ENCODE data around the gene TIMM21.
A peak's percentile ranks its signal among the peaks of the same experiment; 100 is the strongest.

TIMM21 gene

DNA sequence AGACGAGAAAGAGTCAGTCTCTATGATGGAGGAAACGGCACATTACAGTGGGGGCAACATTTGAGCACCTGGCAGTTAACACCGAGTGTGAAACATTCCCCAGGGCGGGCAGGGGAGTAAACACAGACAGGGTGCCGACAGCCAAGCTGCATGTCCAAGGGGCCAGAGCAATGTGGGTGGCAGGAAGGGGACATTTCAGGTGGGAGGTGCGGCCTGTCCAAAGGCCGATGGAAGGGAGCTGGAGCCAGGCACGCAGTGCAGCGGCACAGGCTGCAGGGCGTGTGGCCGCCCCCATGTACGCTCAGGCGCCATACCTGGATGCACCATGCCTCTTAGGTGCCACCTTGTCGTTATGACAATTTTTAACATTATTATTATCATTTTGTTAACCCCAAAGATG, 43.3 kb downstream of the TIMM21 start:
- FAIRE-seq (no peak), DNase-seq (ENCODE audit: insufficient read length, low spot score) (no peak)
- no peak for TF ChIP-seq POLR2A (IDR thresholded peaks at IDR 0.05; ENCODE audit: low read depth, low read length)

DNA sequence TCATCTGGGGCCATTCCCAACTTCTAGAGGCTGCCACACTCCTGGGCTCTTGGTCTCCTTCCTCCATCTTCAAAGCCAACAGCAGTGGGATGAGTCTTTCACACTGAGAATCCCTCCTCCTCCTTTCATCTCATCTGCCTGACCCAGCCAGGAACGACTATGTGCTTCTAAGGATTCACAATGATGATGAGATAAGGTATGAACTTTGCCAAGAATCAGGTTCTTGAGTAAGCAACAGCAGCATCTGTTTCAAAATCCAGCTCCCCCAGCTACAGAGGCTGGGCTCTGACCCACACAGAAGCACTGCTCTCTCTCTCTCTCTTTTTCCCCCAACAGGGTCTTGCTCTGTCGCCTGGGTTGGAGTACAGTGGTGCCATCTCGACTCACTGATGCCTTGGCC, 46.4 kb downstream of the TIMM21 start:
- no peak for TF ChIP-seq POLR2A (IDR thresholded peaks at IDR 0.05; ENCODE audit: low read depth, low read length)
- DNase-seq (ENCODE audit: insufficient read length, low spot score) (no peak), FAIRE-seq (no peak)

DNA sequence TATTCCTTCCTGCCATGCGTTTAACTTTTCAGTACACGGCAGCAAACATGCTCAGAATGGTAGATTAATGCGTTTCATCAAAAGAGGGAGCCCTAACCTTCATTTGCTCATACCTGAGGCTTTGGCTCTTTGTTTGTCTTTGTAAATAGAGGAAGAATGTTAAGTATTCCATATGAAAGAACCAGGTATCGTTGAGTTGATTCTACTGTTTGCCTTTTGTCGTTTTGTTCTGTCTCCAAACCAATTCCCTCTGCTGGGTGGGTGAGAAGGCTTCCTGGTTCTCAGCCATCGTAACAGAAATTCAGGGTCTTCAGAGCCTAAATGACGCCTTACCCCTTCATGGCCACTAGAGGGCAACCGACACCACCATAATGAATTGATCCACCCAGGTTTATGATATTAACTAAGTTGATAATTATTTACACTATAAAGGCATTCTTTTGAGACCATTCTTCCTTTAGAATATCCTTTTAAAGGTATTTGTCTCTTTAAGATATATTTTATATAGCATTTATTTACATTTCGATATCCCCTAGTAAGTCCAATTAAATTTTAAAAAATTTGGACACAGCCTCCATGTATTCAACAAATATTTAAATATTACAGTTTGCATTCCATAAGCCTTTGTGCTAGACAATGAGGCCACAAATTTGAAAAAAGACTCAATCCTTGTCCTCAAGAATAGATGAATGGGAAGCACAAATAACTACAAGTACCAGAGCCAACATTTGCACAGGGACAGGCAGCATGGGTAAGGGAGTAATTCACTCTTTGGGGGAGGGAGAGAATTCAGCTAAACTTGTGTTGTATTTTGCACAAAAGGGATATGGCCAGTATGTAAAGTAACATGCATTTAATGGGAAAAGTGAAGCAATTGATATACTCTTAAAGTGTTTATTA, 48.1 kb downstream of the TIMM21 start:
- DNase-seq (ENCODE audit: insufficient read length, low spot score) = peak; percentile 3
- TF ChIP-seq POLR2A (IDR thresholded peaks at IDR 0.05; ENCODE audit: low read depth, low read length) = no peak
- no peak for FAIRE-seq

DNA sequence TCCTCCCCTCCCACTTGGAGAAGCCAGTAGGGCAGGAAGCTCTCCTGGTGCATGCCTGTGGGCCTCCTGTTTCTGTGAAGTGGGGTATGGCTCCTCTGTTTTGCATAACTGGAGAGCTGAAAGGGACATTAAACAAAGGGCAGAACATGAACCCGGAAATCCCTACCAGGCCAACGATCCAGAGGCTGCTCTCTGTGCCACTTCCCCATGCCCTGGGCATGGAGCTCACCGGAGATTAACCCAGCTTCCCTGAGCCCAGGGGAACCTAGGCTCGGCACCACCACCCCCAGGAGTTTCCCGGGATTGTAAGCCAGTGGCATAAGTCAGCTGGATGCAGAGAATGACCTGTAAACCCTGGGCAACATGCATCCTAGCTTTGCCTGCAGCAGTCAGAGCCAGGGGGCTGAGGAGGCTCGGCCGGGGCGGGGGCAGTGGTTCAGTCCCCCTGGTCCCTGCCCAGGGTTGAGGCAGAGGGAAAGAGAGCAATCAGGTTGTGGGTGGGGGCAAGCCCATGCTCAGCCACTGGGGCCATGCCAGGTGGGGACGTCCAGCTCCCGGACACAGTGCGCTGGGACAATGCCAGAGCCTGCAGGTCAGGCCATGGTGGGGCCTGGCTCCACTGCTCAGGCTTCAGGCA, 49.5 kb downstream of the TIMM21 start:
- TF ChIP-seq POLR2A (IDR thresholded peaks at IDR 0.05; ENCODE audit: low read depth, low read length) = no peak
- DNase-seq (ENCODE audit: insufficient read length, low spot score) (no peak), FAIRE-seq (no peak)

DNA sequence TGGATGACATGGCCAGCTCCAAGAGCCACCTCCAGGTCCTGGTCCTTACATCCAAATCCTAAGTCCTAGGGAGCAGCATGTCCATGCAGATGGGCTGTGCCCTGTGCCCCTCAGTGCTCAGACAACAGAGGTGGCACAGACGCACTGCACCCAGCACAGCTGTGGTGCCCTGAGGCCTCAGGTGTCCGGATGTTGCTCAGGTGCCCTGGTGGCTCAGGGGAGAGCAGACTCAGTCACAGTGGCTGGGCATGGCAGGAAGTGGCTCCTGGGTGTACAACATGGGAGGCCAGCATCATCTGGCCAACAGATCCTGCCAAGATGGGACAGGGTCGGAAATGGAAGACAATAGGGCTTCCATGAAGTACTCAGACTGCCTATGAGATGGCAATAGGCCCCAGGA, 50.1 kb downstream of the TIMM21 start:
- no peak for TF ChIP-seq POLR2A (IDR thresholded peaks at IDR 0.05; ENCODE audit: low read depth, low read length)
- FAIRE-seq (no peak), DNase-seq (ENCODE audit: insufficient read length, low spot score) (no peak)

DNA sequence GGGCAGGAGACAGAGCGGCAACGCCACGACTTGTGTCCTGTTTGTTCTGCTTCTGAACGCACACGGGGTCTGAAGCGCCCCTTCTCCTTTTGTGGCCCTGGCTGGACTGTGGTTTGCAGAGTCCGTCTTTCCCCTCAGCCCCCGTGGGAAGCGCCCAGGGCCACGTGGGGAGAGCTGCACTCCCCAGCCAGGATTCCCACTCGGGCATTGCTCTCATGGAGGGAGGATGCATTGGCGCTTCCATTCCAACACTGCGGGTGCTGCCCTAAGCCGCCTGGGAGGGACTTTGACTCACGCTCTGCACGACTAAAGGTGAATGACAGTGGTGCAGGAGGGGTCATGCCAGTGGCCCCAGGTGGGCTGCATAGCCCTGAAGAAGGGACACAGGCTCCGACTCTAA, 52.5 kb downstream of the TIMM21 start:
- TF ChIP-seq POLR2A (IDR thresholded peaks at IDR 0.05; ENCODE audit: low read depth, low read length) = no peak
- FAIRE-seq = no peak

DNA sequence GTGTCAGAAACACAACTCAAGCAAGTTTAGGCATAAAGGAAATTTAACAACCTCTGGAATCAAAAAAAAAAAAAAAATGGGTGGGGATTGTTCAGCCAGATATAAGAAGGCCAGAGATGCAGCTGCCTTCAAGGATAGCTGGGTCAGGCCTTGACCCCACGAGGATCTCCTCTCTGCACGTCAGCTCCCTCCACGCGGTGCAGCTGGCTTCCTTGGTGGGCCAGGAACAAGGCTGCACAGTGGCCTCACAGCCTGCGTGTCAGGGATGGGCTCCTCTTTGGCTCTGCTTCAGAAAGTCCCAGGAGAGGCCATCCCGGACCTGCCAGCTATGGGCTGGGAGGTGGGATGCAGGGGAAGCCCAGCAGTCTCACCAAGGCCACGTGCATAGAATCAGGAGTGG, 55.5 kb downstream of the TIMM21 start:
- no peak for FAIRE-seq
- TF ChIP-seq POLR2A (IDR thresholded peaks at IDR 0.05; ENCODE audit: low read depth, low read length) = no peak
- DNase-seq (ENCODE audit: insufficient read length, low spot score) = no peak

More for the DNA sequence above, 52.5 kb downstream of the TIMM21 start:
- no peak for DNase-seq (ENCODE audit: insufficient read length, low spot score)

DNA sequence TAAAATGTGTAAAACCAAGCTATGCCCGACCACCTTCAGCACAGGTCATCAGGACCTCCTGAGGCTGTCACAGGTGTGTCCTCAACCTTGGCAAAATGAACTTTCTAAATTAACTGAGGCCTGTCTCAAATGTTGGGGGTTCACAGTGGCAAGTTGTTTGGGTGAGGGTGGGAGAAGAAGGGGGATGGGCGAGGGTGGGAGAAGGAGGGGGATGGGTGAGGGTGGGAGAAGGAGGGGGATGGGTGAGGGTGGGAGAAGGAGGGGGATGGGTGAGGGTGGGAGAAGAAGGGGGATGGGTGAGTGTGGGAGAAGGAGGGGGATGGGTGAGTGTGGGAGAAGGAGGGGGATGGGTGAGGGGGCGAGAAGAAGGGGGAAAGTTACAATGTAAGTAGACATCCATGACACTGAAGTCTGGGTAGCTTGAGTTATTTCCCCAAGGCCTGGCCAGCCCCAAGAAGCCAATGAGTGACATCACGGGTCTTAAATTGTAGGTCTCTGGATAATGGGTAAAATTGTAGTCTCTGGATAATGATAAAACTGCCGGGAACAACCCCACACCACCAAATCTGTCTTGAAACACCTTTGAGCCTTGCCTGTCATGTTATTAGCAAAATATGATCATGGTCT, 56.3 kb downstream of the TIMM21 start:
- TF ChIP-seq POLR2A (IDR thresholded peaks at IDR 0.05; ENCODE audit: low read depth, low read length) = no peak
- FAIRE-seq (no peak), DNase-seq (ENCODE audit: insufficient read length, low spot score) (no peak)

Data from H54 (cell line).